ENCODE data around the gene MAK. TPM values are rescaled to one million over a fixed set of nuclear protein-coding genes. Genes with fewer than 3 reads are reported as not detected.
A peak's percentile ranks its signal among the peaks of the same experiment; 100 is the strongest.

MAK gene
- total and polyA plus RNA-seq, 2 of the 13 experiments (the other 11 are each of a cell fraction or from before 2014, with no cell fraction given) = 0.04 TPM; not detected in 1

DNA sequence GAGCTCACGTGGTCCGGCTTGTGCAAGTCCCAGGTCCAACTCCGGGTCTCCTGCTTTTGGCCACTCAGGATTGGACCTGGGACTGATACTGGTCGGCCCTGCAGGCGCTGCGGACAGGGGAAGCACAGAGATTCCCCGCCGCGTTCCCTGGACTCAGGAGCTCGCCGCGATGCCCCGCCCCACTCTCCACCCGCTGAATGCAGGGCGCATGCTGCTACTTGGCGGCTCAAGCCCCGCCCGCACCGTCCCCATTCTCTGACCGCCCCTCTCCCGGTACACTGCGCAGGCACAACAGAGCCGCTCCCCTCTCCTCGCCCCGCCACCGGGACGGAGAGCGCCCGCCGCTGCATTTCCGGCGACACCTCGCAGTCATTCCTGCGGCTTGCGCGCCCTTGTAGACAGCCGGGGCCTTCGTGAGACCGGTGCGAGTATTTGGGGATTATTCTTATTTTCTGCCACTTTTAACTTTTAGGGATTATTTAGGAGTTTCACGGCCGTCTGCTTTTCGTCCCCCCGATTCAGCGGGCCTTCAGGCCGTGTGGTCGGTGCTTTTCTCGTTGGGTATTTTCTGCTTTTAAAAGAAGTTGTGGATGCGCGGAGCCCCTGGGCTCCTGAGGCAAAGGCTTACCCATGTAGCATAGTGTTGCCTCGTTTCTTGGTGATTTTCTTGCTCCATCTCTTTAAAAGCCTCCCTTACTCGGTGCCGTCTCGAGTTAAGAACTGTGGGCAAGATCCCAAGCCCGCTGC lies 115.3 kb downstream of the MAK start, which contains the start of gene TMEM14C (continued):
- TF ChIP-seq RERE (CRISPR knock-in tag; IDR thresholded peaks at IDR 0.05; ENCODE audit: low read depth) (peak; percentile 61), FOXM1 (CRISPR knock-in tag; IDR thresholded peaks at IDR 0.05) (no peak), ZNF354B (CRISPR knock-in tag; IDR thresholded peaks at IDR 0.05) (no peak; the same call in 1 of the 2 replicates), ZBTB46 (CRISPR knock-in tag; IDR thresholded peaks at IDR 0.05; ENCODE audit: borderline replicate concordance) (peak; percentile 90; the same call in 1 of the 2 replicates), ATF7-NPFF (CRISPR knock-in tag; IDR thresholded peaks at IDR 0.05; ENCODE audit: low read depth) (peak; percentile 86), PREB (CRISPR knock-in tag; IDR thresholded peaks at IDR 0.05) (no peak), ZNF282 (IDR thresholded peaks at IDR 0.05; ENCODE audit: partially characterized antibody) (no peak), ZFAT (CRISPR knock-in tag; conservative IDR thresholded peaks at IDR 0.05) (no peak), ZNF598 (CRISPR knock-in tag; IDR thresholded peaks at IDR 0.05; ENCODE audit: borderline replicate concordance) (peak; percentile 99), KAT8 (CRISPR knock-in tag; IDR thresholded peaks at IDR 0.05) (peak; percentile 95), GPBP1L1 (CRISPR knock-in tag; IDR thresholded peaks at IDR 0.05) (no peak), SIN3A (IDR thresholded peaks at IDR 0.05; ENCODE audit: borderline replicate concordance, low read depth, low read length) (no peak; the same call in 1 of the 2 replicates), ZSCAN31 (CRISPR knock-in tag; IDR thresholded peaks at IDR 0.05; ENCODE audit: low read depth) (peak; percentile 89), HOMEZ (CRISPR knock-in tag; IDR thresholded peaks at IDR 0.05; ENCODE audit: low read depth) (peak; percentile 97)
- TF ChIP-seq, protein P1, sequence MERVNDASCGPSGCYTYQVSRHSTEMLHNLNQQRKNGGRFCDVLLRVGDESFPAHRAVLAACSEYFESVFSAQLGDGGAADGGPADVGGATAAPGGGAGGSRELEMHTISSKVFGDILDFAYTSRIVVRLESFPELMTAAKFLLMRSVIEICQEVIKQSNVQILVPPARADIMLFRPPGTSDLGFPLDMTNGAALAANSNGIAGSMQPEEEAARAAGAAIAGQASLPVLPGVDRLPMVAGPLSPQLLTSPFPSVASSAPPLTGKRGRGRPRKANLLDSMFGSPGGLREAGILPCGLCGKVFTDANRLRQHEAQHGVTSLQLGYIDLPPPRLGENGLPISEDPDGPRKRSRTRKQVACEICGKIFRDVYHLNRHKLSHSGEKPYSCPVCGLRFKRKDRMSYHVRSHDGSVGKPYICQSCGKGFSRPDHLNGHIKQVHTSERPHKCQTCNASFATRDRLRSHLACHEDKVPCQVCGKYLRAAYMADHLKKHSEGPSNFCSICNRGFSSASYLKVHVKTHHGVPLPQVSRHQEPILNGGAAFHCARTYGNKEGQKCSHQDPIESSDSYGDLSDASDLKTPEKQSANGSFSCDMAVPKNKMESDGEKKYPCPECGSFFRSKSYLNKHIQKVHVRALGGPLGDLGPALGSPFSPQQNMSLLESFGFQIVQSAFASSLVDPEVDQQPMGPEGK (CRISPR knock-in tag; IDR thresholded peaks at IDR 0.05) = peak; percentile 94
